Mucosa of descending colon (tissue), 3 donors: ENCODE results near the gene PTMS. TPM values are rescaled to one million over a fixed set of nuclear protein-coding genes. Genes with fewer than 3 reads are reported as not detected.

ENCODE experiments used
- ATAC-seq: fragments of 200-7000 bp; cut with Tn5 transposase; one replicate; pipeline ENCODE4 v1.9.1; 2020; ENCODE audit warnings: mild to moderate bottlenecking, moderate library complexity
- DNase-seq, 3 donors: peaks; one replicate each; pipeline ENCODE4 v3.0.0-alpha.2; 2020
- H3K36me3 ChIP-seq: fragments of 200-600 bp; one replicate; pipeline ENCODE4 v1.8.0; 2021; ENCODE audit warnings: low read depth, mild to moderate bottlenecking
- H3K4me1 ChIP-seq: fragments of 200-600 bp; one replicate; pipeline ENCODE4 v1.8.0; 2021; ENCODE audit warnings: low read depth, mild to moderate bottlenecking
- H3K4me3 ChIP-seq: fragments of 200-600 bp; one replicate; pipeline ENCODE4 v1.8.0; 2021; ENCODE audit warnings: mild to moderate bottlenecking
- H3K9me3 ChIP-seq: fragments of 200-600 bp; one replicate; pipeline ENCODE4 v1.8.0; 2021; ENCODE audit warnings: mild to moderate bottlenecking
- CTCF ChIP-seq: fragments of 200-600 bp; IDR thresholded peaks from one replicate; pipeline ENCODE4 v1.8.0; 2022; ENCODE audit warnings: antibody characterized with exemption, mild to moderate bottlenecking
- intact Hi-C, 2 donors: fragments of 100-400 bp; cut with DNase I in 1 of 2; cut with micrococcal nuclease in 1 of 2; formaldehyde crosslinking; loops; one replicate each; pipeline versions ENCODE4 v1.11.0 to v1.11.1; 2022; cut with DNase I, micrococcal nuclease
- total RNA-seq, 3 donors: library from RNA; stranded (reverse); fragmentation: NEBNext Ultra II Directional in 2 of 3; extraction: Animal tissue kit (Norgen Biotek cat#: 25700) in 2 of 3; gene quantifications; one replicate each; pipeline versions ENCODE4 v1.2.1 to v1.2.4, GENCODE V29; 2021 to 2023
- donor health status: DM: no; HTN: no; CAD: no; lungs with moderate emphysema.
- donor health status: DM: no; HTN: no; CAD: no.
- donor health status: DM: no; HTN: yes; CAD: no.

PTMS gene
- total RNA-seq, 3 donors from 2014 or later, result 116 to 549 (median 122) TPM

GRCh38 chr12:6768437-6768914 lies 2.3 kb downstream of the PTMS start:
- no peaks in the 10 kb centered on the region for H3K9me3 ChIP-seq
- DNase-seq, result no peak
- ATAC-seq, result no peak
- no peaks in the 10 kb centered on the region for H3K36me3 ChIP-seq
- H3K4me3 ChIP-seq, result no peak overlapping the region
- intact Hi-C loops, result no loop called here
- no peak for TF ChIP-seq CTCF
- H3K4me1 ChIP-seq, result peaks cover 34% of the 10 kb centered on the region

- intact Hi-C loops, result no loop called here
- TF ChIP-seq CTCF, result no peak
- Histone ChIP-seq H3K9me3 (no peaks in the 10 kb centered on the region), H3K4me3 (no peak overlapping the region), H3K4me1 (peaks cover 31% of the 10 kb centered on the region), H3K36me3 (no peaks in the 10 kb centered on the region)
- ATAC-seq (no peak), DNase-seq (peak; percentile 66 to 69 (median 69))
These were observed 2.8 kb downstream of the PTMS start for GRCh38 chr12:6768990-6769389.

- TF ChIP-seq CTCF, result no peak
- Histone ChIP-seq H3K4me3 (no peak overlapping the region), H3K9me3 (no peaks in the 10 kb centered on the region), H3K36me3 (no peaks in the 10 kb centered on the region), H3K4me1 (peaks cover 26% of the 10 kb centered on the region)
- ATAC-seq (no peak), DNase-seq (no peak)
- intact Hi-C loops, result no loop called here
These were observed 3.5 kb downstream of the PTMS start for GRCh38 chr12:6769666-6770065.

- ATAC-seq, result no peak
- no peak for TF ChIP-seq CTCF
- intact Hi-C loops, result no loop called here
- no peak for DNase-seq
- Histone ChIP-seq H3K4me3 (no peak overlapping the region), H3K4me1 (peaks cover 22% of the 10 kb centered on the region), H3K9me3 (no peaks in the 10 kb centered on the region), H3K36me3 (no peaks in the 10 kb centered on the region)
These were observed 3.9 kb downstream of the PTMS start for GRCh38 chr12:6770094-6770493.

- Histone ChIP-seq H3K4me3 (no peak overlapping the region), H3K4me1 (peaks cover 22% of the 10 kb centered on the region), H3K36me3 (no peaks in the 10 kb centered on the region), H3K9me3 (no peaks in the 10 kb centered on the region)
- intact Hi-C loops, result no loop called here
- DNase-seq, result no peak
- no peak for TF ChIP-seq CTCF
- ATAC-seq, result no peak
These were observed 4.4 kb downstream of the PTMS start for GRCh38 chr12:6770600-6770999.

GRCh38 chr12:6771091-6771495 lies 4.9 kb downstream of the PTMS start:
- Histone ChIP-seq H3K36me3 (no peaks in the 10 kb centered on the region), H3K4me1 (peaks cover 22% of the 10 kb centered on the region), H3K4me3 (no peak overlapping the region), H3K9me3 (no peaks in the 10 kb centered on the region)
- intact Hi-C loops, result no loop called here
- DNase-seq (no peak), ATAC-seq (no peak)
- TF ChIP-seq CTCF, result no peak
